HFFc6 (cell line): ENCODE results near the gene SKAP1. TPM values are rescaled to one million over a fixed set of nuclear protein-coding genes. Genes with fewer than 3 reads are reported as not detected.
"Not testable (repeated sequence)": the region's sequence is repeated elsewhere in the genome, so short reads cannot be mapped to it uniquely, and the experiment has no call there.

Experiments
- DNase-seq: peaks from one replicate; pipeline ENCODE4 v3.0.0-alpha.2; 2018
- H3K27ac Mint-ChIP-seq: 2 replicates; pipeline ENCODE4 v1.8.0; 2020; ENCODE audit warnings: mild to moderate bottlenecking, mixed read lengths
- H3K27me3 Mint-ChIP-seq: 2 replicates; pipeline ENCODE4 v1.8.0; 2021; ENCODE audit warnings: mild to moderate bottlenecking, moderate library complexity, mixed read lengths; ENCODE audit not compliant: insufficient read depth
- H3K36me3 Mint-ChIP-seq: 2 replicates; pipeline ENCODE4 v1.8.0; 2021; ENCODE audit warnings: low read depth, mixed read lengths
- H3K4me1 Mint-ChIP-seq: 2 replicates; pipeline ENCODE4 v1.8.0; 2020; ENCODE audit warnings: low read depth, mixed read lengths
- H3K4me3 Mint-ChIP-seq: 2 replicates; pipeline ENCODE4 v1.8.0; 2020; ENCODE audit warnings: mild to moderate bottlenecking, moderate library complexity, mixed read lengths
- H3K9me3 Mint-ChIP-seq: 2 replicates; pipeline ENCODE4 v1.8.0; 2020; ENCODE audit warnings: mild to moderate bottlenecking, mixed read lengths
- CTCF ChIP-seq: fragments of 200-600 bp; sonication (generic); IDR thresholded peaks from 2 replicates; pipeline ENCODE4 v1.5.0; 2021; ENCODE audit warnings: antibody characterized with exemption, mild to moderate bottlenecking
- total RNA-seq, 6 experiments: library from RNA; stranded (reverse); fragmentation: NEBNext Ultra II Directional; extraction: Animal tissue kit (Norgen Biotek cat#: 25700); gene quantifications; 2 replicates in 1 of 6; 3 replicates in 5 of 6; pipeline ENCODE4 v1.2.3, GENCODE V29; 2021

SKAP1 gene
- total RNA-seq, 6 experiments from 2014 or later, result not detected

- no peak overlapping the region for H3K27ac Mint-ChIP-seq
- no peaks in the 10 kb centered on the region for H3K9me3 Mint-ChIP-seq
- H3K36me3 Mint-ChIP-seq, result no peaks in the 10 kb centered on the region
- peaks cover 28% of the 10 kb centered on the region for H3K4me1 Mint-ChIP-seq
- DNase-seq, result peak; percentile 72
- H3K27me3 Mint-ChIP-seq, result peaks cover 35% of the 10 kb centered on the region
- no peak overlapping the region for H3K4me3 Mint-ChIP-seq
- TF ChIP-seq CTCF, result no peak
These were observed 235.9 kb downstream of the SKAP1 start for GRCh38 chr17:48194097-48194550.

- no peak overlapping the region for H3K27ac Mint-ChIP-seq
- H3K27me3 Mint-ChIP-seq, result peaks cover 46% of the 10 kb centered on the region
These were observed 237.7 kb downstream of the SKAP1 start for GRCh38 chr17:48192321-48192731.

GRCh38 chr17:48191362-48191761, 238.7 kb downstream of the SKAP1 start:
- DNase-seq, result no peak
- H3K36me3 Mint-ChIP-seq, result no peaks in the 10 kb centered on the region

More at GRCh38 chr17:48192321-48192731, 237.7 kb downstream of the SKAP1 start:
- H3K36me3 Mint-ChIP-seq, result no peaks in the 10 kb centered on the region
- no peak overlapping the region for H3K4me3 Mint-ChIP-seq
- no peak for TF ChIP-seq CTCF
- no peak for DNase-seq
- H3K4me1 Mint-ChIP-seq, result peaks cover 28% of the 10 kb centered on the region
- H3K9me3 Mint-ChIP-seq, result no peaks in the 10 kb centered on the region

GRCh38 chr17:48190871-48191270, 239.1 kb downstream of the SKAP1 start:
- no peak for DNase-seq
- no peak overlapping the region for H3K4me3 Mint-ChIP-seq
- H3K27me3 Mint-ChIP-seq, result peaks cover 48% of the 10 kb centered on the region
- no peak overlapping the region for H3K27ac Mint-ChIP-seq
- H3K4me1 Mint-ChIP-seq, result peaks cover 28% of the 10 kb centered on the region
- no peak for TF ChIP-seq CTCF
- no peaks in the 10 kb centered on the region for H3K9me3 Mint-ChIP-seq
- no peaks in the 10 kb centered on the region for H3K36me3 Mint-ChIP-seq

More at GRCh38 chr17:48191362-48191761, 238.7 kb downstream of the SKAP1 start:
- Mint-ChIP-seq H3K4me3 (no peak overlapping the region), H3K9me3 (no peaks in the 10 kb centered on the region), H3K27me3 (peaks cover 48% of the 10 kb centered on the region), H3K27ac (no peak overlapping the region), H3K4me1 (peaks cover 28% of the 10 kb centered on the region)
- TF ChIP-seq CTCF, result no peak

- Mint-ChIP-seq H3K27me3 (peaks cover 52% of the 10 kb centered on the region), H3K4me1 (peaks cover 9% of the 10 kb centered on the region), H3K9me3 (no peaks in the 10 kb centered on the region), H3K4me3 (no peak overlapping the region), H3K36me3 (no peaks in the 10 kb centered on the region), H3K27ac (no peak overlapping the region)
- DNase-seq, result no peak
- no peak for TF ChIP-seq CTCF
These were observed 242.0 kb downstream of the SKAP1 start for GRCh38 chr17:48187872-48188608.

GRCh38 chr17:48186317-48186716, 243.7 kb downstream of the SKAP1 start:
- H3K4me1 Mint-ChIP-seq, H3K4me3 Mint-ChIP-seq, DNase-seq, H3K36me3 Mint-ChIP-seq, H3K9me3 Mint-ChIP-seq, H3K27ac Mint-ChIP-seq: not testable (repeated sequence)
- H3K27me3 Mint-ChIP-seq, result peaks cover 53% of the 10 kb centered on the region
